ENCODE results near the gene PHLDB3. TPM values are rescaled to one million over a fixed set of nuclear protein-coding genes. Genes with fewer than 3 reads are reported as not detected.

The PHLDB3 gene
- total and polyA plus RNA-seq, 2 of the 4 experiments (the other 2 are of a cell fraction), result 2.9 to 10.6 TPM

GRCh38 chr19:43527860-43528622 lies 23.5 kb upstream of the PHLDB3 start:
- peaks cover 7% of the 10 kb centered on the region for H3K4me1 ChIP-seq (ENCODE audit: control insufficient read depth, insufficient read depth, low read length)
- no peak for ATAC-seq (ENCODE audit: low read depth)
- peak overlapping the region; percentile 58 for H2BK20ac ChIP-seq (ENCODE audit: low read depth, low read length)
- H3K27ac ChIP-seq (ENCODE audit: insufficient read depth, low read length), result peak overlapping the region; percentile 19; the same call in 1 of the 2 replicates
- ChIA-PET POLR2A (ENCODE audit: unreplicated experiment) (interaction anchor here (0.6 to 0.7 kb wide), 2 partner anchors 63 to 224 kb away, joined by 9 to 13 read pairs; no protein-coding TSS in a partner anchor), CTCF (interaction anchor here (0.6 to 1.7 kb wide), 3 partner anchors 9 to 141 kb away, joined by 4 to 13 read pairs (median 5); no protein-coding TSS in a partner anchor)
- peaks cover 12% of the 10 kb centered on the region for H3K9me1 ChIP-seq (ENCODE audit: insufficient read depth, low read length)
- peak overlapping the region; percentile 73; the same call in 1 of the 2 replicates for H3K4ac ChIP-seq (ENCODE audit: low read depth, low read length)
- peaks cover 11 to 46% of the 10 kb centered on the region in 2 experiments; a peak in 3 of 4 replicates for H3K79me1 ChIP-seq (ENCODE audit: low read depth in 1 of 2, low read length in 2 of 2)
- no peak overlapping the region for H3K18ac ChIP-seq (ENCODE audit: low read depth, low read length)
- H3K23ac ChIP-seq (ENCODE audit: low read depth, low read length), result no peak overlapping the region; the same call in 1 of the 2 replicates
- no peak overlapping the region for H2BK15ac ChIP-seq (ENCODE audit: low read depth, low read length)
- DNase-seq, result no peak
- dilution Hi-C loops (cut with HindIII; ENCODE audit: low sequenced_read_pairs, unreplicated experiment) (no loop called here), intact Hi-C loops (cut with micrococcal nuclease) (no loop called here), in situ Hi-C loops (cut with MboI; ENCODE audit: low sequenced_read_pairs) (loop anchor here (10.0 kb wide), 1 partner anchor 423 kb away; no protein-coding TSS in a partner anchor)
- peak overlapping the region; percentile 67 for H2AK5ac ChIP-seq (ENCODE audit: low read depth, low read length)
- peak overlapping the region; percentile 62 for H3K14ac ChIP-seq (replicated peaks; ENCODE audit: low read depth, low read length)
- H2AFZ ChIP-seq (replicated peaks; ENCODE audit: low read length, poor library complexity), result peak overlapping the region; percentile 88
- peak overlapping the region; percentile 89 for H4K5ac ChIP-seq (ENCODE audit: low read depth, low read length)
- H2AK9ac ChIP-seq (replicated peaks; ENCODE audit: low read depth, low read length, poor library complexity), result peak overlapping the region; percentile 65
- H4K8ac ChIP-seq (ENCODE audit: low read depth in 2 of 2, low read length in 2 of 2), result peak overlapping the region; percentile 89 to 91; a peak in 3 of 4 replicates
- no peak overlapping the region for H3K56ac ChIP-seq (ENCODE audit: extremely low read depth, insufficient read depth, low read length)
- H2BK120ac ChIP-seq (ENCODE audit: low read depth, low read length), result no peak overlapping the region
- H2BK5ac ChIP-seq (ENCODE audit: low read depth, low read length, poor library complexity, severe bottlenecking), result no peak overlapping the region
- WGBS, 2 experiments (ENCODE audit: extremely low coverage in 2 of 2, insufficient read length in 1 of 2), result 55% methylated on average over 2 of the region's 13 CpGs; no CpG with 5 or more reads in 1 of the 2 experiments
- no peaks in the 10 kb centered on the region for H3K36me3 ChIP-seq (ENCODE audit: control insufficient read depth, insufficient read depth, low read length)
- peak overlapping the region; percentile 49 for H4K91ac ChIP-seq (ENCODE audit: insufficient read depth, low read depth, low read length)
- no peaks in the 10 kb centered on the region for H3K27me3 ChIP-seq (ENCODE audit: control insufficient read depth, insufficient read depth, low read length)
- H3K9ac ChIP-seq (ENCODE audit: low read depth, low read length), result no peak overlapping the region
- H3K9me3 ChIP-seq (ENCODE audit: control insufficient read depth, insufficient read depth, low read length), result no peaks in the 10 kb centered on the region
- peaks cover 6% of the 10 kb centered on the region for H4K20me1 ChIP-seq (ENCODE audit: insufficient read depth, low read length)
- no peak overlapping the region for H3K4me3 ChIP-seq (ENCODE audit: insufficient read depth, low read depth, low read length)
- peak overlapping the region; percentile 58; the same call in 1 of the 2 replicates for H3K4me2 ChIP-seq (ENCODE audit: low read depth, low read length)
- no TSS peak for BruUV-seq (replicated peaks)
- TF ChIP-seq SMC3 (IDR thresholded peaks at IDR 0.05; ENCODE audit: low read depth, low read length) (no peak), MXI1 (IDR thresholded peaks at IDR 0.05; ENCODE audit: borderline replicate concordance, low read depth, low read length) (no peak), BHLHE40 (IDR thresholded peaks at IDR 0.05; ENCODE audit: low read depth, low read length) (no peak), RFX5 (IDR thresholded peaks at IDR 0.05; ENCODE audit: low read depth, low read length) (no peak), FOS (IDR thresholded peaks at IDR 0.05; ENCODE audit: low read depth, low read length) (no peak), ELK1 (IDR thresholded peaks at IDR 0.05; ENCODE audit: borderline replicate concordance, low read depth, low read length) (no peak), RAD21 (IDR thresholded peaks at IDR 0.05; ENCODE audit: low read length) (no peak), NFE2L2 (IDR thresholded peaks at IDR 0.05; ENCODE audit: low read depth, low read length) (no peak), POLR2A (IDR thresholded peaks at IDR 0.05; ENCODE audit: low read depth, low read length) (no peak), MAFK (IDR thresholded peaks at IDR 0.05; ENCODE audit: low read depth, low read length) (no peak), CHD1 (IDR thresholded peaks at IDR 0.05; ENCODE audit: low read depth, low read length) (no peak), RCOR1 (IDR thresholded peaks at IDR 0.05; ENCODE audit: insufficient replicate concordance, low read length) (no peak)
- TF ChIP-seq, protein P1, sequence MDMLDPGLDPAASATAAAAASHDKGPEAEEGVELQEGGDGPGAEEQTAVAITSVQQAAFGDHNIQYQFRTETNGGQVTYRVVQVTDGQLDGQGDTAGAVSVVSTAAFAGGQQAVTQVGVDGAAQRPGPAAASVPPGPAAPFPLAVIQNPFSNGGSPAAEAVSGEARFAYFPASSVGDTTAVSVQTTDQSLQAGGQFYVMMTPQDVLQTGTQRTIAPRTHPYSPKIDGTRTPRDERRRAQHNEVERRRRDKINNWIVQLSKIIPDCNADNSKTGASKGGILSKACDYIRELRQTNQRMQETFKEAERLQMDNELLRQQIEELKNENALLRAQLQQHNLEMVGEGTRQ (IDR thresholded peaks at IDR 0.05; ENCODE audit: low read depth, low read length), result no peak
- TF ChIP-seq, protein P2, sequence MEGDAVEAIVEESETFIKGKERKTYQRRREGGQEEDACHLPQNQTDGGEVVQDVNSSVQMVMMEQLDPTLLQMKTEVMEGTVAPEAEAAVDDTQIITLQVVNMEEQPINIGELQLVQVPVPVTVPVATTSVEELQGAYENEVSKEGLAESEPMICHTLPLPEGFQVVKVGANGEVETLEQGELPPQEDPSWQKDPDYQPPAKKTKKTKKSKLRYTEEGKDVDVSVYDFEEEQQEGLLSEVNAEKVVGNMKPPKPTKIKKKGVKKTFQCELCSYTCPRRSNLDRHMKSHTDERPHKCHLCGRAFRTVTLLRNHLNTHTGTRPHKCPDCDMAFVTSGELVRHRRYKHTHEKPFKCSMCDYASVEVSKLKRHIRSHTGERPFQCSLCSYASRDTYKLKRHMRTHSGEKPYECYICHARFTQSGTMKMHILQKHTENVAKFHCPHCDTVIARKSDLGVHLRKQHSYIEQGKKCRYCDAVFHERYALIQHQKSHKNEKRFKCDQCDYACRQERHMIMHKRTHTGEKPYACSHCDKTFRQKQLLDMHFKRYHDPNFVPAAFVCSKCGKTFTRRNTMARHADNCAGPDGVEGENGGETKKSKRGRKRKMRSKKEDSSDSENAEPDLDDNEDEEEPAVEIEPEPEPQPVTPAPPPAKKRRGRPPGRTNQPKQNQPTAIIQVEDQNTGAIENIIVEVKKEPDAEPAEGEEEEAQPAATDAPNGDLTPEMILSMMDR (conservative IDR thresholded peaks at IDR 0.05; ENCODE audit: low read depth, low read length), result no peak
